ENCODE data around the gene GABBR2.

GABBR2 gene

GRCh38 chr9:98401140-98402018, 307.4 kb downstream of the GABBR2 start:
- H3K27me3 ChIP-seq (replicated peaks; ENCODE audit: insufficient read depth, low read length) = no peaks in the 10 kb centered on the region
- no peaks in the 10 kb centered on the region for H4K20me1 ChIP-seq (ENCODE audit: insufficient read depth, low read length)
- no peak overlapping the region for H3K9ac ChIP-seq (ENCODE audit: low read length)
- H3K27ac ChIP-seq (ENCODE audit: low read length) = no peak overlapping the region
- no peaks in the 10 kb centered on the region for H3K9me2 ChIP-seq (replicated peaks; ENCODE audit: insufficient read depth, low read length)
- H3K4me2 ChIP-seq (ENCODE audit: low read depth, low read length) = no peak overlapping the region
- no peak overlapping the region for H3K4me3 ChIP-seq (ENCODE audit: low read length)
- no peaks in the 10 kb centered on the region for H3K36me3 ChIP-seq (replicated peaks; ENCODE audit: insufficient read depth, low read length)
- no peaks in the 10 kb centered on the region for H3K9me3 ChIP-seq (replicated peaks; ENCODE audit: insufficient read depth, low read length)
- H3K79me2 ChIP-seq (ENCODE audit: low read length) = no peaks in the 10 kb centered on the region
- no peak for DNase-seq
- H2AFZ ChIP-seq (ENCODE audit: low read length) = no peak overlapping the region
- H3K4me1 ChIP-seq (ENCODE audit: low read length) = no peaks in the 10 kb centered on the region
- no peaks in the 10 kb centered on the region for H3F3A ChIP-seq (ENCODE audit: insufficient read depth, low read length)
- TF ChIP-seq EZH2phosphoT487 (IDR thresholded peaks at IDR 0.05; ENCODE audit: low read length) = no peak
- TF ChIP-seq EZH2 (optimal IDR thresholded peaks at IDR 0.05; ENCODE audit: low read depth, low read length) = no peak
- TF ChIP-seq, protein P1, sequence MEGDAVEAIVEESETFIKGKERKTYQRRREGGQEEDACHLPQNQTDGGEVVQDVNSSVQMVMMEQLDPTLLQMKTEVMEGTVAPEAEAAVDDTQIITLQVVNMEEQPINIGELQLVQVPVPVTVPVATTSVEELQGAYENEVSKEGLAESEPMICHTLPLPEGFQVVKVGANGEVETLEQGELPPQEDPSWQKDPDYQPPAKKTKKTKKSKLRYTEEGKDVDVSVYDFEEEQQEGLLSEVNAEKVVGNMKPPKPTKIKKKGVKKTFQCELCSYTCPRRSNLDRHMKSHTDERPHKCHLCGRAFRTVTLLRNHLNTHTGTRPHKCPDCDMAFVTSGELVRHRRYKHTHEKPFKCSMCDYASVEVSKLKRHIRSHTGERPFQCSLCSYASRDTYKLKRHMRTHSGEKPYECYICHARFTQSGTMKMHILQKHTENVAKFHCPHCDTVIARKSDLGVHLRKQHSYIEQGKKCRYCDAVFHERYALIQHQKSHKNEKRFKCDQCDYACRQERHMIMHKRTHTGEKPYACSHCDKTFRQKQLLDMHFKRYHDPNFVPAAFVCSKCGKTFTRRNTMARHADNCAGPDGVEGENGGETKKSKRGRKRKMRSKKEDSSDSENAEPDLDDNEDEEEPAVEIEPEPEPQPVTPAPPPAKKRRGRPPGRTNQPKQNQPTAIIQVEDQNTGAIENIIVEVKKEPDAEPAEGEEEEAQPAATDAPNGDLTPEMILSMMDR (IDR thresholded peaks at IDR 0.05; ENCODE audit: low read length) = no peak

DNA sequence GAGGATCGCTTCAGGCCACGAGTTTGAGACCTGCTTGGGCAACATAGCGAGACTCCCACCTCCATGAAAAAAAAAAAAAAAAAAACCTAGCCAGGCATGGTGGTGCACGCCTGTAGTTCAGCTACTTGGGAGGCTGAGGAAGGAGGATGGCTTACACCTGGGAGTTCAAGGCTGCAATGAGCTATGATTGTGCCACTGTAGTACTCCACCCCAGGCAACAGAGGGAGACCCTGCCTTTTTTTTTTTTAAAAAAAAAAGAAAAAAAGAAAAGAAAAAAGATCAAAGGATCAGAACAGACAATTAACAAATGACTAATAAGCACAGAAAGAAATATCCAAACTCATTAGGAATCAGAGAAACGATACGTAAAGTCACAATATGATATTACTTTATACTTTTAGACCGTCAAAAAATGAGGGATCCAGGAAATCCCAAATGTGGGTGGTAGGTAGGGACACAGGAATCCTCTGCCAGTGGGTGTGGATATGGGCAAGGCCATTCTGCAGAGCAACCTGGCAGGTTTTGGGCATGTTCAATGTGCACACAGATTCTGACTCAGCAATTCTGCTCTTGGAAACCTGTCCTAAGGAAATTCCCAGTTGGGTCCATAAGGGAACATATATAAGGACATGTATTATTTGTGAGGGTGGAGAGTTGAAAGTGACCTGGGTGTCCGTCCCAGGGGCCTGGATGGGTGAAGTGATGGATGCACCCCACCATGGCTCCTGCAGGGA, 308.6 kb downstream of the GABBR2 start:
- no peaks in the 10 kb centered on the region for H3K79me2 ChIP-seq (ENCODE audit: low read length)
- H3K9me3 ChIP-seq (replicated peaks; ENCODE audit: insufficient read depth, low read length) = no peaks in the 10 kb centered on the region
- H3K36me3 ChIP-seq (replicated peaks; ENCODE audit: insufficient read depth, low read length) = no peaks in the 10 kb centered on the region
- no peaks in the 10 kb centered on the region for H3K27me3 ChIP-seq (replicated peaks; ENCODE audit: insufficient read depth, low read length)
- H3F3A ChIP-seq (ENCODE audit: insufficient read depth, low read length) = no peaks in the 10 kb centered on the region
- DNase-seq = no peak
- TF ChIP-seq EZH2phosphoT487 (IDR thresholded peaks at IDR 0.05; ENCODE audit: low read length) (no peak), EZH2 (optimal IDR thresholded peaks at IDR 0.05; ENCODE audit: low read depth, low read length) (no peak)
- TF ChIP-seq, protein P1 (IDR thresholded peaks at IDR 0.05; ENCODE audit: low read length) = no peak
- no peak overlapping the region for H3K9ac ChIP-seq (ENCODE audit: low read length)
- no peak overlapping the region for H3K27ac ChIP-seq (ENCODE audit: low read length)
- no peak overlapping the region for H3K4me3 ChIP-seq (ENCODE audit: low read length)
- no peaks in the 10 kb centered on the region for H3K4me1 ChIP-seq (ENCODE audit: low read length)
- H4K20me1 ChIP-seq (ENCODE audit: insufficient read depth, low read length) = no peaks in the 10 kb centered on the region
- H3K9me2 ChIP-seq (replicated peaks; ENCODE audit: insufficient read depth, low read length) = no peaks in the 10 kb centered on the region
- H2AFZ ChIP-seq (ENCODE audit: low read length) = no peak overlapping the region
- H3K4me2 ChIP-seq (ENCODE audit: low read depth, low read length) = no peak overlapping the region

DNA sequence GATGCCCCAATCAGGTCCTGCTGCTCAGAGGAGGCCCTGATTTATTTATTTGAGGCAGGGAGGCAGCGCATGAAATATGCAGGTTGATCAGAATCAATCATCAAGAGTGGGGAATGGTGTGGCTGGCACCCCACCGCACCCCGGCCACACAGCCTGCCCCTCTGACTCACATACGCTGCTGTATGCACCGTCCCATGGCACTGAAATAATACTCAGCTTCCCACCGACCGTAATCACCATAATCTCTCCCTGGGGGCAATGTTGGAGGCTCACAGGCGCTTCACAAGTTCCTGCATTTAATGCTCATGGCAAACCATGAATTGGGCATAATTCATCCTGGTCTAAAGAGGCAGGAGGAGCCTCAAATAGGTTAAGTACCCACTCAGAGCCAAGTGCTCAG, 312.1 kb downstream of the GABBR2 start:
- Histone ChIP-seq H3K27ac (ENCODE audit: low read length) (no peak overlapping the region), H3K4me2 (ENCODE audit: low read depth, low read length) (no peak overlapping the region), H3K79me2 (ENCODE audit: low read length) (no peaks in the 10 kb centered on the region), H3K9ac (ENCODE audit: low read length) (no peak overlapping the region), H3K4me1 (ENCODE audit: low read length) (no peaks in the 10 kb centered on the region), H3K27me3 (replicated peaks; ENCODE audit: insufficient read depth, low read length) (no peaks in the 10 kb centered on the region), H4K20me1 (ENCODE audit: insufficient read depth, low read length) (no peaks in the 10 kb centered on the region), H3K9me3 (replicated peaks; ENCODE audit: insufficient read depth, low read length) (no peaks in the 10 kb centered on the region), H3K9me2 (replicated peaks; ENCODE audit: insufficient read depth, low read length) (no peaks in the 10 kb centered on the region), H2AFZ (ENCODE audit: low read length) (no peak overlapping the region), H3K4me3 (ENCODE audit: low read length) (no peak overlapping the region), H3K36me3 (replicated peaks; ENCODE audit: insufficient read depth, low read length) (no peaks in the 10 kb centered on the region), H3F3A (ENCODE audit: insufficient read depth, low read length) (no peaks in the 10 kb centered on the region)
- no peak for TF ChIP-seq EZH2 (optimal IDR thresholded peaks at IDR 0.05; ENCODE audit: low read depth, low read length)
- TF ChIP-seq EZH2phosphoT487 (IDR thresholded peaks at IDR 0.05; ENCODE audit: low read length) = no peak
- TF ChIP-seq, protein P1 (IDR thresholded peaks at IDR 0.05; ENCODE audit: low read length) = no peak
- no peak for DNase-seq

Data from MM.1S (cell line).